Stimulated activated CD4-positive, alpha-beta T cell treated with anti-CD3 and anti-CD28 coated beads, Interleukin-4, amount 100 ng/mL, for 48 hours (primary cell): ENCODE measurements around the gene IKZF3.
A peak's percentile ranks its signal among the peaks of the same experiment; 100 is the strongest.
"Not testable (repeated sequence)": the region's sequence is repeated elsewhere in the genome, so short reads cannot be mapped to it uniquely, and the experiment has no call there.

ENCODE experiments used
- DNase-seq, 2 donors: peaks; one replicate each; pipeline ENCODE4 v3.0.0-alpha.2; 2020; ENCODE audit warnings: low read depth in 2 of 2

The IKZF3 gene

DNA sequence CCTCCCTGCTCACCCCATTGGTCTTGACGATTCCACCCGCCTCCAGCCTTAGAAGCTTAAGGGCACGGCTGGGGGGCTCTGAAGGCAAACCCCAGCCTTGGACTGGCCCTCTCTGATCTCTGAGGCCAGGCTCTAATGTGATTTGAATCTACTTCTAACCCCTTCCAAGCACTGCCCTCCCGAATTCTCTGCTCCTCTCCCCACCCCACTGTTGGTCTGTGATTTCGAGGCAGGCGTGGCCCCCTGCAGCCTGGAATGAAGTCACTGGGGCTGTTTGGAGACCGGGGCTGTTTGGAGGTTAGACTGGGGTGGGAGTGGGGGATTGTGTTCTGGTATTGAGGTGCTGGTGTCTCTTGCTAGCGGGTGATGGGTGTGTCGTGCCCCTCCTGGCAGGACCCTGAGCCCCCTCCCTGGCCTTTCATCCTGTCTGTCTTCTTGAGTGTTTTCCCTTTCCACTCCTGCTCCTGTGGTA, 124.2 kb downstream of the IKZF3 start:
- no peak for DNase-seq

DNA sequence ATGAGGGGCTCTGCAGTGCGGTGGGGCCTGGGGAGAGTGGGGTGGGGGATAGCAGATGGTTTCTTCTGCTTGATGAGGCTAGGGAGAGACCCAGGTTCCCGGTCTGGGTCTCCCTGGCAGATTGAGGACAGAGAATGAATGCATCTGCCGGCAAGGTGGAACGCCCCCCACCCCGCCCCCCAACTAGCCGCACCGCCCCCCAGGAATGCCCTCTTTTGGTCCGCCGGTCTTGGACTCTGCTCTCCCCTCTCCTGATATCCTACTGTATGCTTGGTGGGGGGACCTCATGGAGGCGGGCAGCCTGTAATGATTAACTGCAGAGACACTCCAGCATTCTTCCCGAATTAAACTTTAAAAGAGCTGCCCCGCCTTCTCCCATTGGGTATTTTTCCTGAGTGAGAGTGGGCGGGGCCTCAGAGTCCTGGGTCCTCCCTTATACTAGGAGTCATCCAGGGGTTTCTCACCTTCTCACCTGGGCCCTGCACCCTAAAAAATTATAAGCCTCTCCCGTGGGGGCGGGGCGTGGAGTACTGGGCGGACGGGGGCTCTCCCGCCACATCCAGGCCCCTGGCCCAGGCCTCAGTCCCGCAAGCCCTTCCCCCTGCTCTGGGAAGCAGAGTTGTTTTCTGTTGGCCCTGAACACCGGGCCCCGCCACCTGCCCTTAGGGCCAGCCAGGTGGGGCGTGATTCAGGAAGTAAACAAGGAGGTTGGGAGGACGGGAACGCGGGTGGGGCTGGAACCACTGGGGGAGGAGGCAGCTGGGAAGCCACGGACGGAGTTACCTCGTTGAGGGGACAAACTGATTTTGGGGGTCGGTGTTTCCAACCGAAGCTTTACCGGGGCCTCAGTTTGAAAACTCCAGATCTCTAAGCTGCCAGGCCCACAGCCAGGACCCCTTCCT, 124.9 kb downstream of the IKZF3 start:
- no peak for DNase-seq

GRCh38 chr17:39738568-39738901, 125.6 kb downstream of the IKZF3 start:
- peak in 1 of 2 donors; percentile 46 for DNase-seq

DNA sequence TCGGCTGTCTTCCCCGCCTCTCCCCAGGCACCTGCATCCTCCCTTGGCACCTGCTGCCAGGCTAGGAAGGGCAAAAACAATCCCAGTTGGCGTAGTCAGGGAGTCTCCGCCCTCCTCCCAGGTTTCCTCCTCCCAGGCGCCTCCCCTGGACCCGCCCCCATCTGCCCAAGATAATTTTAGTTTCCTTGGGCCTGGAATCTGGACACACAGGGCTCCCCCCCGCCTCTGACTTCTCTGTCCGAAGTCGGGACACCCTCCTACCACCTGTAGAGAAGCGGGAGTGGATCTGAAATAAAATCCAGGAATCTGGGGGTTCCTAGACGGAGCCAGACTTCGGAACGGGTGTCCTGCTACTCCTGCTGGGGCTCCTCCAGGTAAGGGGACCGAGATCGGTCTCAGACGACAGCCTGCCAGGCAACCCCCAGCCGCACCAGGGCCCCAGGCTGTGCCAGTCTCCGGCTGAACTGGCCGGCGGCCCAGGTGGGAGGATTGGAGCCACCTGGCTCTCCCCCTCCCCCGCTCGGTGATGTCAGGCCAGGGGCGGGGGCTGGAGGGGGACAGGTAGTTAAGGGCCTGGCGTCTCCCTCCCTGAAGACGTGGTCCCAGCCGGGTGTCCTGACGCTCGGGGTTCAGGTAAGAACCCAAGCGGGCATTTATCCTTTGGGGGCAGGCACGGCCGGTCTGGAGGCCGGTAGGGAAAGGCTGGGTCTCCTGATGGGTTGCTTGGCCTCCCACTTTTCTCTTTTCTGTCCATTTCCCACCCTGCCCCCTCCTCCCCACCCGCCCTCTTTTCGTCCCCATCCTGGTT, 126.1 kb downstream of the IKZF3 start, which contains the start of gene GRB7:
Gene GRB7 (plus strand): TSS at position 179 of the 808 bp plus-strand sequence. CDS start 4,364 bp downstream, outside the sequence.
- DNase-seq, result no peak

DNA sequence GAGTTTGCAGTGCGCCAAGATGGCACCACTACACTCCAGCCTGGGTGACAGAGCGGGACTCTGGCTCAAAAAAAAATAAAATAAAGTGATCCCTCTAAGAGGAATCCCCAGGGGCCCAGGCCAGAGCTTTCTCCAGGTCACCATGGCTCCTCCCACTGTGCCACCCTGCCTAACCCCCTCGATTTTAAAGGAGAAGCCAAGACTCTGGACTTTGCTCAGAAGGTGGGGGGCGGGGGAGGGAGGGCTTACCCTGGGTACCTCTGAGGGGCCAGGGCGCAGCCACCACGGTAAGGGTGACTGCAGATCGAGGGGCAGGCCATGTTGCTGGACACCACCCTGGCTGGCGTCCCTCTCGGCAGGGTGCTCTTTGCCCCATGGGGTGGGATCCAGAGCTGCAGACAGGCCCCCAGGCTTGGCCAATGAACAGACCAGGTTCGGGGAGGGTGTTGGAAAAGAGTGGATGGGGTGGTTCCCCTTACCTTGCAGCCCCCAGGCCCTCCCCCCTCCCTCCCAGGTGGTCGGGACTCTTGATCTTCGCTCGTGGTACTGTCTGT, 126.8 kb downstream of the IKZF3 start:
- DNase-seq, result no peak

- DNase-seq, result no peak
Measured at GRCh38 chr17:39736319-39737165, 127.6 kb downstream of the IKZF3 start.

- no peak for DNase-seq
Measured at GRCh38 chr17:39735882-39736281, 128.2 kb downstream of the IKZF3 start.

GRCh38 chr17:39732586-39732985, 131.5 kb downstream of the IKZF3 start:
- no peak for DNase-seq

DNA sequence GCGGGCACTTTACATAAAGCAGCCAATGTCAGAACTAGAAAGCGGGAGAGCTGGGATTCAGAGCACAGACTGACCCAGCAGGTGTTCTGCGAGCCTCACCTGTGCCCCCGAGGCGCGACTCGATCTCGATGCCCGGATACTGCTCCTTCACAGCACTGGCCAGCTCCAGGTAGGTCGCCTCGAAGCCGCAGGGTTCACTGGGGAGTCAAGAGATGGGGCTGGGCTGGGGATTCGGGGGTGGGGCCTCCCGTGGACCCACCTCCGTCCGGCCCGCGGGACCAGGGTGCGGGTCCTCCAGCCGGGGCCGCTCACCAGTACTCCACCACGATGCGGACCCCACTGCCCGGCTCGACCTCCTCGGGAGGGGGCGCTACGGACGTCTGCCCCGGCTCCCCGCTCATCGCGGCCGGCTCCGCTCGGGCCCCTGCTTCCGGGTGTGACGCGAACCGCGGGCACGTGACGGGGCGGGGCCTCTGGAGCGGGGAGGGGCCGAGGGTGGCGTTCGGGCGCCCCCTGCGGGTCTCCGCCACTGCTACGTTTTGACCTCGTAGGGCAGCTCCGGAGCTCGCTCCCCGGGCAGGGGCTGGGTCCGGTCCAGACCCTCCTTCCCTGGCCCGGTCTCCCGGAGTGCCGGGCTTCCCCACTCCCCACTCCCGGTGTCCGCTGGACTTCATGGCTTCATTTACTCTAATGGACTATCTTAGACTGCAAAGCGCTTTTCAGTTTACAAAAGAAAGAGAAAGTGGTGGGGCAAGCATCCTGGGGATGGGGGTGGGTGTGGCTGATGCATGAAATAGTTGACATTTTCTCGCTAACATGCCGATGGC, 133.8 kb downstream of the IKZF3 start, which contains the start of gene MIEN1:
Gene MIEN1 (minus strand): TSS at position 438 of the 827 bp plus-strand sequence. CDS start 37 bp downstream, at position 401.
- peak; percentile 89 to 97 for DNase-seq

DNA sequence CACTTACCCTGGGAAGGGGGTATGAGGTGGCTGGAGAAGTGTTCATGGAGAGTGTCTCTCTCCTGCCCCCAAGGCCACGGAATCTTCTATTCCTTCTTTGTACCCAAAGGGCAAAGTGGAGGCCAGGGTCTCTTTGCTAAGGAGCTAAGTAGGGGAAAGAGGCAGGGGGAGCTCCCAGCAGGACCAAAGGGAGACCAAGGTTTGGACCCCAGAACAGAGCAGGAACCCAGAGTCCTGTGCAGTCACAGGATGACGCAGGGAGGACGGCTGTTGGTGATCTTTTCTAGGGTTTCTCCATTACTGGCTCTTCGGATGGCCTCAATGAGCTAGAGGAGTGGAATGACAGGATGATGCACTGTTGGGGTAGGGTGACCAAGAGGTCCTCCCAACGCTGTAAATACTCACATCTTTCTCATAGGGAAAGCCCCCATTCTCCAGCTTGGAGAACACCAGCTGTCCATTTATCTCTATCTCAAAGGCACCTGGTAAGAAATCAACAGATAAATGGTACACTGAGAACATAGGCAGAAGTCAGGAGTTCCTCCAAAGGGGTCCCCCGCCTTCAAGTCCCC, 134.7 kb downstream of the IKZF3 start:
- no peak for DNase-seq

DNA sequence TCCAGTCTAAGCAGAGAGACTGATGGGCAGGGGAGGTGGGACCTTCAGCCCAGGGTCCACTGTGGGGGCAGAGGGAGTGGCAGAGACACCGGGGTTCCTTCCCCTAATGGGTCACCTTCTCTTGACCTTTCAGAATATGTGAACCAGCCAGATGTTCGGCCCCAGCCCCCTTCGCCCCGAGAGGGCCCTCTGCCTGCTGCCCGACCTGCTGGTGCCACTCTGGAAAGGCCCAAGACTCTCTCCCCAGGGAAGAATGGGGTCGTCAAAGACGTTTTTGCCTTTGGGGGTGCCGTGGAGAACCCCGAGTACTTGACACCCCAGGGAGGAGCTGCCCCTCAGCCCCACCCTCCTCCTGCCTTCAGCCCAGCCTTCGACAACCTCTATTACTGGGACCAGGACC, 136.6 kb downstream of the IKZF3 start:
- DNase-seq, result no peak

DNA sequence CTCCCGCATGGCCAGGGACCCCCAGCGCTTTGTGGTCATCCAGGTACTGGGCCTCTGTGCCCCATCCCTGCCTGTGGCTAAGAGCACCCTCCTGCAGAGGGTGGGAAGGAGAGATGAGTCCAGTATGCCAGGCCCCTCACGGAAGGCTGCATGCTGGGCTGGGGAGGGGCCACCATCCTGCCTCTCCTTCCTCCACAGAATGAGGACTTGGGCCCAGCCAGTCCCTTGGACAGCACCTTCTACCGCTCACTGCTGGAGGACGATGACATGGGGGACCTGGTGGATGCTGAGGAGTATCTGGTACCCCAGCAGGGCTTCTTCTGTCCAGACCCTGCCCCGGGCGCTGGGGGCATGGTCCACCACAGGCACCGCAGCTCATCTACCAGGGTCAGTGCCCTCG, 137.5 kb downstream of the IKZF3 start:
- no peak for DNase-seq

GRCh38 chr17:39725923-39726322, 138.2 kb downstream of the IKZF3 start:
- not testable (repeated sequence) for DNase-seq

GRCh38 chr17:39724731-39725130, 139.4 kb downstream of the IKZF3 start:
- no peak for DNase-seq

GRCh38 chr17:39722965-39723848, 140.9 kb downstream of the IKZF3 start:
- no peak for DNase-seq

GRCh38 chr17:39722104-39722503, 142.0 kb downstream of the IKZF3 start:
- no peak for DNase-seq

- no peak for DNase-seq
Measured at GRCh38 chr17:39719563-39720355, 144.4 kb downstream of the IKZF3 start.

DNA sequence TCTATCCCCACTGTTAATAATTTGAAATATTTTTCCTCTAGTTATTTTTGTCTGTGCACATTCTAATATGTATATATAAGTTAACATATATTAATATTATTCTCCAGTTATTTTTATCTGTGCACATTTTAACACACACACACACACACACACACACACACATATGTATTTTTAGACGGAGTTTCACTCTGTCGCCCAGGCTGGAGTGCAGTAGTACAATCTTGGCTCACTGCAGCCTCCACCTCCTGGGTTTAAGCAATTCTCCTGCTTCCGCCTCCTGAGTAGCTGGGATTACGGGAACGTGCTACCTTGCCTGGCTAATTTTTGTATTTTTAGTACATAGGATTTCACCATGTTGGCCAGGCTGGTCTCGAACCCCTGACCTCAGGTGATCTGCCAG, 146.5 kb downstream of the IKZF3 start:
- no peak for DNase-seq
